Colonic mucosa (tissue), 4 donors: ENCODE data around the gene MSLN. TPM values are rescaled to one million over a fixed set of nuclear protein-coding genes. Genes with fewer than 3 reads are reported as not detected.

Source experiments
- DNase-seq: peaks from one replicate; pipeline ENCODE4 v3.0.0-alpha.2; 2020
- H3K27ac ChIP-seq: fragments of 200-600 bp; one replicate; pipeline ENCODE4 v1.8.0; 2021
- H3K27me3 ChIP-seq: fragments of 200-600 bp; one replicate; pipeline ENCODE4 v1.8.0; 2021
- H3K36me3 ChIP-seq: fragments of 200-600 bp; one replicate; pipeline ENCODE4 v1.8.0; 2021
- H3K4me1 ChIP-seq: fragments of 200-600 bp; one replicate; pipeline ENCODE4 v1.8.0; 2021; ENCODE audit warnings: mild to moderate bottlenecking
- H3K4me3 ChIP-seq: fragments of 200-600 bp; one replicate; pipeline ENCODE4 v1.8.0; 2021
- H3K9ac ChIP-seq, 2 donors: one replicate each; pipeline ENCODE4 v1.7.0; 2013; ENCODE audit warnings: control low read depth in 2 of 2, low read depth in 2 of 2, low read length in 2 of 2
- H3K9me3 ChIP-seq: fragments of 200-600 bp; one replicate; pipeline ENCODE4 v1.8.0; 2021
- intact Hi-C: fragments of 100-400 bp; cut with DNase I; formaldehyde crosslinking; loops from one replicate; pipeline ENCODE4 v1.14.1; 2022
- total RNA-seq, 2 donors: library from RNA; stranded (reverse); fragmentation: NEBNext Ultra II Directional in 1 of 2; extraction: Animal tissue kit (Norgen Biotek cat#: 25700) in 1 of 2; gene quantifications; one replicate each; pipeline ENCODE4 v1.2.1, GENCODE V29; 2021
- TF ChIP-seq, protein P1 (sequence below): fragments of 200-600 bp; IDR thresholded peaks from one replicate; pipeline ENCODE4 v1.8.0; 2022; ENCODE audit warnings: antibody characterized with exemption, mild to moderate bottlenecking
- donor health status: healthy.
- donor health status: DM: no; HTN: no; CAD: no.
- donor health status: DM: no; HTN: no; CAD: no.

MSLN gene
- total RNA-seq, 2 donors from 2014 or later = 1.4 to 1.8 TPM

DNA sequence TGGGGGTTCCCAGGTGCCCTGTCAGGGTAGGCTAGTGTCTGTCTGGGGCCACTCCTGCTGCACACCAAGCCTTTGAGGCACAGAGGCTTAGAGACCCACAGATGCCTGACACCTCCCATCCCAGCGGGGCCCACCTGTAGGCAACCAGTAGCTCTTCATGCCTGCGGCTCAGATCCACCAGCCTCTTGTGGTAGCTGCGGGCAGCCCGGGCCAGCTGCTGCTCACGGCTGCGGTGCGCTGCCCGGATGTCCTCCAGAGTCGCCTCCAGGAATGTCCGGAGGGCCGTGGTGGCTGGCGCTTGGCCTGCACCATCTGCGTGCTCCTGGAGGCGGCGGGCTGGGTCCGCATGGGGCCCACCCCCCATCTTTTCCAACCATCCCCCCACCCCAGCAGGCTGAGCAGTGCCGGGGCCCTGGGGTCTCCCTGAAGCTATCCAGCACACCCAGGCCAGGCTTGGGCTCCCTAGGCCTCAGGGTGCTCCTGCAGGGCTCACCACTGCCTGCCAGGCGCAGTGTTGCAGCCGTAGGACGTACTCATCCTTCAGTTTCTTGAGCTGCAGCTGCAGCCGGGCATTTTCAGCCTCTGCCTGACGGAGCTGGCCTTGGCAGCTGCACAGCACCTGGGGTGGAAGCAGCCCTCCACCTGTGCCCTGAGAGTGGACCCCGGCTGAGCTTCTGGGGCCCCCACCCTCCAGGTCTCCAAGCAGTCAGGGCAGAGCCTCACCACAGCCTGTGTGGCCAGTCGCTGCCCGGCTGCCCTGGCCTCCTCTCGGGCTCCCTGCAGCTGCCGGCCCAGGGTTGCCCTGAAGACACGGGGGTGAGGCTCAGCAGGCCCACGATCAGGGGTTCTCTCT is 36.1 kb upstream of the MSLN start:
- no peak overlapping the region for H3K4me3 ChIP-seq
- DNase-seq = no peak
- H3K27ac ChIP-seq = no peak overlapping the region
- H3K36me3 ChIP-seq = no peaks in the 10 kb centered on the region
- peaks cover 9% of the 10 kb centered on the region for H3K27me3 ChIP-seq
- TF ChIP-seq, protein P1, sequence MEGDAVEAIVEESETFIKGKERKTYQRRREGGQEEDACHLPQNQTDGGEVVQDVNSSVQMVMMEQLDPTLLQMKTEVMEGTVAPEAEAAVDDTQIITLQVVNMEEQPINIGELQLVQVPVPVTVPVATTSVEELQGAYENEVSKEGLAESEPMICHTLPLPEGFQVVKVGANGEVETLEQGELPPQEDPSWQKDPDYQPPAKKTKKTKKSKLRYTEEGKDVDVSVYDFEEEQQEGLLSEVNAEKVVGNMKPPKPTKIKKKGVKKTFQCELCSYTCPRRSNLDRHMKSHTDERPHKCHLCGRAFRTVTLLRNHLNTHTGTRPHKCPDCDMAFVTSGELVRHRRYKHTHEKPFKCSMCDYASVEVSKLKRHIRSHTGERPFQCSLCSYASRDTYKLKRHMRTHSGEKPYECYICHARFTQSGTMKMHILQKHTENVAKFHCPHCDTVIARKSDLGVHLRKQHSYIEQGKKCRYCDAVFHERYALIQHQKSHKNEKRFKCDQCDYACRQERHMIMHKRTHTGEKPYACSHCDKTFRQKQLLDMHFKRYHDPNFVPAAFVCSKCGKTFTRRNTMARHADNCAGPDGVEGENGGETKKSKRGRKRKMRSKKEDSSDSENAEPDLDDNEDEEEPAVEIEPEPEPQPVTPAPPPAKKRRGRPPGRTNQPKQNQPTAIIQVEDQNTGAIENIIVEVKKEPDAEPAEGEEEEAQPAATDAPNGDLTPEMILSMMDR = no peak
- no peaks in the 10 kb centered on the region for H3K9me3 ChIP-seq
- intact Hi-C loops = no loop called here
- no peak overlapping the region for H3K9ac ChIP-seq
- H3K4me1 ChIP-seq = peaks cover 20% of the 10 kb centered on the region

DNA sequence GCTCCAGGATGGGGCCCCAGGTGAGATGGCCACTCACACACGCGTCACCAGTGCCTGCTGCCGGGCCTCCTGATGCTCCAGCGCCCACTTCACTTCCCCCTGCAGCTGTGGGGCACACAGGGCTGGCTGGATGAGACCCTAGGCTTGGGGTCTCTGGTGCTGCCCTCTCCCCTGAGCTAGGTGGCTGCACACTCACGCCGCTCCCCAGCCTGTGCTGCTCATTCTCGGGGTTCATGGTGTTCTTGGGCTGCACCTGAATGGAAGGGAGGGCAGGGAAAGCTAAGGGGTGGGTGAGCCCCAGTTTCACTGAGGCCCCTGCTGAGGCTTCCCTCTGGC is 35.5 kb upstream of the MSLN start:
- intact Hi-C loops = no loop called here
- Histone ChIP-seq H3K4me1 (peaks cover 16% of the 10 kb centered on the region), H3K9ac (no peak overlapping the region), H3K27me3 (peaks cover 9% of the 10 kb centered on the region), H3K27ac (no peak overlapping the region), H3K4me3 (no peak overlapping the region), H3K9me3 (no peaks in the 10 kb centered on the region), H3K36me3 (no peaks in the 10 kb centered on the region)
- TF ChIP-seq, protein P1 = no peak
- no peak for DNase-seq

DNA sequence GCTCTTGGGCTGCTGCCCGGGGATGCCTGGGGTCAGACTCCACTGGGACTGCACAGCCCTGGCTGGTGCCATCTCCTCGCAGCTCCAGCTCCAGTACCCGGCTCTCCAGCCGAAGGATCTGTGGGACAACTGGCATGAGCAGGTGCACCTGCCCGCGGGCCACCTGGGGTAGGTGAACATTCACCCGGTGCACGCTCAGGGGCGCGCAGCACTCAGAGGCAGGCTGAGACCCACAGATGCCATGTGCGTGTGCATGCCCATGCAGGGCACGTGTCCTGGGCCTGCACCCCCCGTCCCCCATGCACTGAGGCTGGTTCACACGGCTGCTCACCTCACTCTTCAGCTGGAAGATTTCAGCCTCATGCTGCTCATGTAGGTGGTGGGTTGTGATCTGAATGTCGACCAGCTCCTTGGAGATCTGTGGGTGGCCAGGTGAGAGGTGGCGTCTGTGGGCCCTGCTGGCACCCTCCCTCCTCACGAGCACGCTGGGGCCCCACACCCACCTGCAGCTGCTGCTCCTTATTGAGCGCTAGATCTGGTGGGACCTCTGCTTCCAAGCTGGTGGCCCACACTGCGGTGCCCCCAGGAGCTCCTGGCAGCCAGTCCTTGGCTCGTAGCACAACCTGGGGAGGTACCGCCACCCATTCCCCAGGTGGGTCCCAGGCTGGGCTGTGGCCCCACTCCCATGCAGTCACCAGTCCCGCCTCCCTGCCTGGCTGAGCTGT is 34.9 kb upstream of the MSLN start:
- Histone ChIP-seq H3K9me3 (no peaks in the 10 kb centered on the region), H3K9ac (no peak overlapping the region), H3K4me1 (peaks cover 13% of the 10 kb centered on the region), H3K36me3 (no peaks in the 10 kb centered on the region), H3K4me3 (no peak overlapping the region), H3K27me3 (peaks cover 9% of the 10 kb centered on the region), H3K27ac (no peak overlapping the region)
- DNase-seq = no peak
- intact Hi-C loops = no loop called here
- TF ChIP-seq, protein P1 = no peak

DNA sequence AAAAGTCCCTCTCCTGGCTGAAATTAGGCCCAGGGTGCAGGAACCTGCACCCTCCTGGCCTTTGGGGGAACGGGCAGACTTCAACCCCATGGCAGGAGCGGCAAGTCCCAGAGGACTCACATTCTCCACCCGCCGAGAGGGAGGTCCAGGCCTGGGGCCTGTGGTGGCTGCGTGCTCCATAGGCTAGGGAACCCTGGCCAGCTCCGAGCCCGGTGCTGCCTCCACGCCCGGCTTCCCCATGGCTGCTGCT is 34.4 kb upstream of the MSLN start:
- no peak overlapping the region for H3K9ac ChIP-seq
- TF ChIP-seq, protein P1 = no peak
- H3K4me3 ChIP-seq = no peak overlapping the region
- no peak overlapping the region for H3K27ac ChIP-seq
- DNase-seq = no peak
- peaks cover 13% of the 10 kb centered on the region for H3K4me1 ChIP-seq
- intact Hi-C loops = no loop called here
- H3K36me3 ChIP-seq = no peaks in the 10 kb centered on the region
- H3K9me3 ChIP-seq = no peaks in the 10 kb centered on the region
- H3K27me3 ChIP-seq = peaks cover 9% of the 10 kb centered on the region

DNA sequence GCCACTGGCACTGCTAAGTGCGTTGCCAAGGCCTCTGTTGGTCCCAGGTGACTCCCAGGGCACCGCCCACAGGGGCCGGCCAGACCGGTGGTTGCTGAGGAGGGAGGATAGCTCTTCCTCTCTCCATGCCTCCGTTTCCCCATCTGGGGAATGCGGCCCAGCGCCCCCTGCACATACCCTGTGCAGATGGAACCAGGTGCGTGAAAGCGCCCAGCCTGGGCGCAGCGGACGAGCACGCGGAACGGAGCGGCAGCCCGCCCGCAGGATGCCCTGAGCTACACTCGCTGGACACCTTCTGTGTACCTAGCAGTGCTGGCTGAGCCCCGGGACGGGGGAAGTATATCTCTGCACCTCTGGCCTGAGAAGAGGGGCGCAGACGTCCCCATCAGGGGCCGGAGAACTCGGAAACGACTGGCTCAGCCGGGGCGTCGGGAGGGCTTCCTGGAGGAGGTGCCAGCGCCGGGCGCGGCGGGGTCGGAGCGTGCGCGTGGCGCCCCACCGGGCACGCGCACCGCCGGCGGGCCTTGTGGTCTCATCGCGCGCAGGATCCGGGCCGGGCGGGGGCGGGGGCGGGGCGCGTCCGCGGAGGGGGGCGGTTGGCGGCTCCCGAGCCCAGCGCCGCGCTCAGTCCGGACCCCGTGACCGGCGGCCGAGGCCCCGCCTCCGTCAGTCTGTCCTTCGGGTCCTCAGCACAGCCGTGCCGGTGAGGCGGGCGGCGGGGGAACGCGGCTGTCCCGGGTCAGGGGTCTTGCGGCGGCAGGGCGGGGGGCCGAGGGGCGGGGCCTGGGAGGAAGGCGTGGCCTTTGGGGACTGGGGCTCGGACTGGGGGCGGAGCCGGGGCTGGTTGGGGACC is 33.9 kb upstream of the MSLN start, which contains the start of the genes CCDC78 and HAGHL:
TSS of gene CCDC78 (minus strand) at position 6 of the 853 bp plus-strand sequence. CDS start 76 bp downstream, outside the sequence.
TSS of gene HAGHL (plus strand) at position 669 of the 853 bp plus-strand sequence. CDS start 404 bp downstream, outside the sequence.
- no peaks in the 10 kb centered on the region for H3K9me3 ChIP-seq
- peak within 1 kb of the TSS; percentile 42 for H3K4me3 ChIP-seq
- peak within 1 kb of the TSS; percentile 12 to 16 for H3K9ac ChIP-seq
- DNase-seq = peak; percentile 80
- intact Hi-C loops = no loop called here
- TF ChIP-seq, protein P1 = no peak
- peaks cover 9% of the 10 kb centered on the region for H3K27me3 ChIP-seq
- peaks cover 13% of the 10 kb centered on the region for H3K4me1 ChIP-seq
- no peaks in the 10 kb centered on the region for H3K36me3 ChIP-seq
- H3K27ac ChIP-seq = no peak within 1 kb of the TSS
